ENCODE data around the gene POMP.

POMP gene

DNA sequence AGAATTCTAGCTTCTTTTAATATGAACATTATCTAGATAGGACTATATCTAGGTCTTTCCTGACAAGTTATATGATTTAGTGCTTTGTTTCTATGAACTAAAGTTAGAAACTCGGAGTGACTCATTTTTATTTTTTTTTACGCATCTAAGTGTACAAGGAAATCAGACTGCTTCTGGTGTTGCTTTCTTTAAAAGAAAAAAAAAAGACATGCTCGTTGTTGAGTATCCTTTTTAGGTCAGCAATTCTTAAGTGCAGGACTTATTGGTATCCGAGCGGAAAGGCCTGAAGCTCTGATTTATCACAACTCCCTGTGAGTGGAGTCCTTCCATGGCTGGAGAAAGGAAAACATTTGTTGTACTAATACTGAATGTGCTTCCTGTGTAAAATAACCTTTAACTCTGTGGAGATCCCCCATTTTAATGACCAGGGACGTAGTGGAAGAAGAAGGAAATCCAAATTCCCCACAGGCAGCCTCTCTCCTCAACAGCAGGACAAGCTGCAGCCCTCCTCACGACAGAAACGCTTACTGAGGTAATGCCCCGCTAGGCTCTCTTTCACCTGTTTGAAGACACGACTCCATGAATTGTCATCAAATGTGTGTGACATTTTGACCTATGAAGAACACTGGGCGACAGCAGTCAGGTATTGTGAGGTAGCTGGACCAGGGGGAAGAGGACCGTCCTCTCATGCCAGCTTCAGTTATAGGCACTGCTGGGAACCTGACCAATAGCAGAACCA is 17.9 kb upstream of the POMP start:
- no peaks in the 10 kb centered on the region for H4K20me1 ChIP-seq (ENCODE audit: insufficient read depth, low read length)
- ATAC-seq (ENCODE audit: insufficient read depth, low read depth) (no peak), DNase-seq (no peak)
- H3K79me2 ChIP-seq (ENCODE audit: insufficient read depth, low read length), result no peaks in the 10 kb centered on the region
- H3K9me3 ChIP-seq (ENCODE audit: insufficient read depth, low read length, severe bottlenecking), result no peaks in the 10 kb centered on the region
- H3K36me3 ChIP-seq (ENCODE audit: insufficient read depth, low read length), result no peaks in the 10 kb centered on the region
- H3K4me2 ChIP-seq (ENCODE audit: insufficient read depth, low read length), result no peak overlapping the region
- no peak overlapping the region for H2AFZ ChIP-seq (ENCODE audit: low read depth, low read length)
- H3K9ac ChIP-seq (ENCODE audit: low read depth, low read length), result no peak overlapping the region
- no peak overlapping the region for H3K4me3 ChIP-seq (ENCODE audit: low read depth in 1 of 2, low read length in 2 of 2)
- H3K27me3 ChIP-seq (ENCODE audit: insufficient read depth, low read length, poor library complexity), result no peaks in the 10 kb centered on the region
- peaks cover 22% of the 10 kb centered on the region for H3K4me1 ChIP-seq (ENCODE audit: insufficient read depth, low read length)
- TF ChIP-seq, protein P1, sequence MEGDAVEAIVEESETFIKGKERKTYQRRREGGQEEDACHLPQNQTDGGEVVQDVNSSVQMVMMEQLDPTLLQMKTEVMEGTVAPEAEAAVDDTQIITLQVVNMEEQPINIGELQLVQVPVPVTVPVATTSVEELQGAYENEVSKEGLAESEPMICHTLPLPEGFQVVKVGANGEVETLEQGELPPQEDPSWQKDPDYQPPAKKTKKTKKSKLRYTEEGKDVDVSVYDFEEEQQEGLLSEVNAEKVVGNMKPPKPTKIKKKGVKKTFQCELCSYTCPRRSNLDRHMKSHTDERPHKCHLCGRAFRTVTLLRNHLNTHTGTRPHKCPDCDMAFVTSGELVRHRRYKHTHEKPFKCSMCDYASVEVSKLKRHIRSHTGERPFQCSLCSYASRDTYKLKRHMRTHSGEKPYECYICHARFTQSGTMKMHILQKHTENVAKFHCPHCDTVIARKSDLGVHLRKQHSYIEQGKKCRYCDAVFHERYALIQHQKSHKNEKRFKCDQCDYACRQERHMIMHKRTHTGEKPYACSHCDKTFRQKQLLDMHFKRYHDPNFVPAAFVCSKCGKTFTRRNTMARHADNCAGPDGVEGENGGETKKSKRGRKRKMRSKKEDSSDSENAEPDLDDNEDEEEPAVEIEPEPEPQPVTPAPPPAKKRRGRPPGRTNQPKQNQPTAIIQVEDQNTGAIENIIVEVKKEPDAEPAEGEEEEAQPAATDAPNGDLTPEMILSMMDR (IDR thresholded peaks at IDR 0.05; ENCODE audit: borderline replicate concordance, extremely low read depth, low read length, poor library complexity, severe bottlenecking), result no peak
- TF ChIP-seq EZH2 (IDR thresholded peaks at IDR 0.05; ENCODE audit: borderline replicate concordance, low read depth, low read length, severe bottlenecking), result no peak
- no peak overlapping the region for H3K27ac ChIP-seq (ENCODE audit: low read length)

GRCh38 chr13:28641600-28641926 is 17.4 kb upstream of the POMP start:
- TF ChIP-seq, protein P1 (IDR thresholded peaks at IDR 0.05; ENCODE audit: borderline replicate concordance, extremely low read depth, low read length, poor library complexity, severe bottlenecking), result no peak
- no peak for TF ChIP-seq EZH2 (IDR thresholded peaks at IDR 0.05; ENCODE audit: borderline replicate concordance, low read depth, low read length, severe bottlenecking)
- Histone ChIP-seq H3K79me2 (ENCODE audit: insufficient read depth, low read length) (no peaks in the 10 kb centered on the region), H3K36me3 (ENCODE audit: insufficient read depth, low read length) (no peaks in the 10 kb centered on the region), H3K4me3 (ENCODE audit: low read depth in 1 of 2, low read length in 2 of 2) (no peak overlapping the region), H3K9ac (ENCODE audit: low read depth, low read length) (no peak overlapping the region), H3K4me2 (ENCODE audit: insufficient read depth, low read length) (no peak overlapping the region), H4K20me1 (ENCODE audit: insufficient read depth, low read length) (no peaks in the 10 kb centered on the region), H3K9me3 (ENCODE audit: insufficient read depth, low read length, severe bottlenecking) (no peaks in the 10 kb centered on the region), H2AFZ (ENCODE audit: low read depth, low read length) (no peak overlapping the region), H3K27ac (ENCODE audit: low read length) (no peak overlapping the region), H3K27me3 (ENCODE audit: insufficient read depth, low read length, poor library complexity) (no peaks in the 10 kb centered on the region), H3K4me1 (ENCODE audit: insufficient read depth, low read length) (peaks cover 20% of the 10 kb centered on the region)
- DNase-seq (no peak), ATAC-seq (ENCODE audit: insufficient read depth, low read depth) (no peak)

DNA sequence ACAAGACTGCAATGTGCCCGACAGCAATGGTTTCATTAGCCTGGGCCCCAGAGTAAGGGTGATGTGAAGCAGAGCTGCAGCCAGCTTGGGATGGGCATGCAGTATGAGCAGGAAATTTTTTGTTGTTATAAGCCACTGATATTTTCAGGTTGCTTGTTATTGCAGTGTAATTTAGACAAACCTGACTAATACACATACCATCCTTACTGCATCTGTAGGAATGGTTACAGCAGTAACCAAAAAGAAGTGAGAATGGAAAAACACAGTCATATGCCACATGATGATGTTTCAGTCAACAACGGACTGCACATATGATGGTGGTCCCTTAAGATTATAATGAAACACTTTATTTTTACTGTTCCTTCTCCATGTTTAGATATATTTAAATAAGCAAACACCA is 8.6 kb upstream of the POMP start:
- no peak overlapping the region for H3K9ac ChIP-seq (ENCODE audit: low read depth, low read length)
- no peak for TF ChIP-seq EZH2 (IDR thresholded peaks at IDR 0.05; ENCODE audit: borderline replicate concordance, low read depth, low read length, severe bottlenecking)
- TF ChIP-seq, protein P1 (IDR thresholded peaks at IDR 0.05; ENCODE audit: borderline replicate concordance, extremely low read depth, low read length, poor library complexity, severe bottlenecking), result no peak
- no peak for ATAC-seq (ENCODE audit: insufficient read depth, low read depth)
- H3K9me3 ChIP-seq (ENCODE audit: insufficient read depth, low read length, severe bottlenecking), result no peaks in the 10 kb centered on the region
- H3K79me2 ChIP-seq (ENCODE audit: insufficient read depth, low read length), result no peaks in the 10 kb centered on the region
- no peaks in the 10 kb centered on the region for H3K27me3 ChIP-seq (ENCODE audit: insufficient read depth, low read length, poor library complexity)
- no peak overlapping the region for H3K4me2 ChIP-seq (ENCODE audit: insufficient read depth, low read length)
- H4K20me1 ChIP-seq (ENCODE audit: insufficient read depth, low read length), result no peaks in the 10 kb centered on the region
- H3K4me1 ChIP-seq (ENCODE audit: insufficient read depth, low read length), result no peaks in the 10 kb centered on the region
- H3K36me3 ChIP-seq (ENCODE audit: insufficient read depth, low read length), result no peaks in the 10 kb centered on the region
- no peak overlapping the region for H3K27ac ChIP-seq (ENCODE audit: low read length)
- no peak overlapping the region for H2AFZ ChIP-seq (ENCODE audit: low read depth, low read length)
- DNase-seq, result no peak
- H3K4me3 ChIP-seq (ENCODE audit: low read depth in 1 of 2, low read length in 2 of 2), result no peak overlapping the region

All from DND-41 (cell line).